GM12891 (cell line): Measurements from ENCODE around the gene GFOD1.

Experiments used
- PAX5 ChIP-seq: IDR thresholded peaks from 2 replicates; pipeline ENCODE4 v1.6.1; 2011; ENCODE audit warnings: low read length, moderate library complexity, mild to moderate bottlenecking; ENCODE audit not compliant: insufficient read depth, severe bottlenecking
- POLR2A ChIP-seq: IDR thresholded peaks from 2 replicates; pipeline ENCODE4 v1.6.1; 2011; ENCODE audit warnings: low read depth, low read length, control low read depth
- POLR2AphosphoS5 ChIP-seq: IDR thresholded peaks from 2 replicates; pipeline ENCODE4 v1.6.1; 2011; ENCODE audit warnings: low read depth, low read length, control low read depth
- POU2F2 ChIP-seq: IDR thresholded peaks from 2 replicates; pipeline ENCODE4 v1.6.1; 2011; ENCODE audit warnings: low read depth, mild to moderate bottlenecking, control low read depth, low read length, moderate library complexity
- SPI1 ChIP-seq: IDR thresholded peaks from 2 replicates; pipeline ENCODE4 v1.6.1; 2011; ENCODE audit warnings: low read depth, low read length, control low read depth
- TAF1 ChIP-seq: IDR thresholded peaks from 2 replicates; pipeline ENCODE4 v1.6.1; 2011; ENCODE audit warnings: low read depth, low read length, control low read depth

DNA sequence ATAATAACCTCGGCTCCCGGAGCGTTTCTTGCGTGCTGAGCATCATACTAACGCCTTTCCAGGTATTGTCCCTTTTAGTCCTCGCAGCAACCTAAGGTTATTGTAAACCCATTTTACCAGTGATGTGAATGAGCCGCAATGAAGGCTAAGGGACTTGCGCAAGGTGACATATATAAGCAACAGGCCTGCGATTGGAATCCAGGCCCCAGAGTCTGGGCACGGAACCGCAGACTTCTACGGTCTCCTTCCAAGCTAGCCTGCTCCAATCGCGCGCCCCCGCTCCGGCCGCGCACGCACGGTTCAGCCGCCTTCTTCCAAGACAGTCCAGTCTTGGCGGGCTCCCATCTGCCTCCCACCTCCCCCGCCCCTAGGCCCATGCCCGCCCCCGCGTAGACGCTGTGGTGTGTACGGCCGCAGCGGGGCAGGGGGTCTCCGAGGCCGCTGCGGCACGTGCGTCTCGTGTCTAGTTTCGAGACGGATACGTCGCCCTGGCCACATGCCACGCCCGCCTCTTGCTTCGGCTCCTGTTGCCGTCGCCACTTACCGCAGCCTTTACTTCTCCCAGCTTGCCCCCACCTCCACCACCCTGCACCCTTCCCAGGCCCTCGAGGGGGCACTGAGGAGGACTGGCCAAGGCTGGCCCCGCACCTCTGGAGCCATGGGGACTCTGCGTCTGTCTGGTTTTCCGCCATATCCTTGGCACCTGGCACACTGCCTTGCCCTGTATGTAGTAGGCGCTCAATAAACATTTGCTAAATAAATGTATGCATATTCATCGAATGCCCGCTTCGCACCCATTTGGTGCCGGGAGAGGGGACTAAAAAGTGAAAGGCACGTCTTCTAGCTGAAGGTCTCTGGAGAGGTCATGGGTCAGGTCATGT lies 855 bp upstream of the GFOD1 start:
- no peak for TF ChIP-seq SPI1
- no peak for TF ChIP-seq POLR2A
- TF ChIP-seq POU2F2, result no peak
- no peak for TF ChIP-seq POLR2AphosphoS5
- TF ChIP-seq TAF1, result no peak
- no peak for TF ChIP-seq PAX5
